HepG2 (cell line): ENCODE data around the gene PTTG1. TPM values are rescaled to one million over a fixed set of nuclear protein-coding genes. Genes with fewer than 3 reads are reported as not detected.

Source experiments
- ARID3A ChIP-seq: IDR thresholded peaks from 2 replicates; pipeline ENCODE4 v1.6.1; 2012; ENCODE audit warnings: low read depth, low read length, improper control_type of control experiment
- BRD4 ChIP-seq: sonication (generic); formaldehyde crosslinking; IDR thresholded peaks from 2 replicates; pipeline ENCODE4 v1.4.0; 2020; ENCODE audit warnings: missing genetic modification reagents
- CHD4 ChIP-seq: fragments of 200-600 bp; sonication (generic); IDR thresholded peaks from 2 replicates; pipeline ENCODE4 v1.7.0; 2017; ENCODE audit warnings: mild to moderate bottlenecking, low read length, borderline replicate concordance
- DBP ChIP-seq: sonication (generic); formaldehyde crosslinking; IDR thresholded peaks from 2 replicates; pipeline ENCODE4 v1.4.0; 2020; ENCODE audit warnings: missing genetic modification reagents; ENCODE audit errors: not compliant biosample characterization
- GRHL1 ChIP-seq: sonication (generic); formaldehyde crosslinking; conservative IDR thresholded peaks from 2 replicates; pipeline ENCODE4 v1.8.0; 2022; ENCODE audit warnings: missing genetic modification reagents
- NFRKB ChIP-seq: fragments of 450-650 bp; IDR thresholded peaks from 2 replicates; pipeline ENCODE4 v1.6.1; 2017
- NR0B2 ChIP-seq: sonication (generic); formaldehyde crosslinking; IDR thresholded peaks from 2 replicates; pipeline ENCODE4 v1.4.0; 2020; ENCODE audit warnings: mild to moderate bottlenecking, missing genetic modification reagents
- RCOR2 ChIP-seq: IDR thresholded peaks from 2 replicates; pipeline ENCODE4 v1.6.1; 2016; ENCODE audit warnings: missing biosample characterization, missing genetic modification reagents
- TFDP1 ChIP-seq: IDR thresholded peaks from 2 replicates; pipeline ENCODE4 v1.6.1; 2016; ENCODE audit warnings: missing compliant biosample characterization, missing genetic modification reagents, borderline replicate concordance
- ZBTB3 ChIP-seq: sonication (generic); formaldehyde crosslinking; IDR thresholded peaks from 2 replicates; pipeline ENCODE4 v1.4.0; 2020; ENCODE audit warnings: low read depth, mild to moderate bottlenecking, moderate library complexity, missing genetic modification reagents, borderline replicate concordance
- ZNF232 ChIP-seq: sonication (generic); formaldehyde crosslinking; IDR thresholded peaks from 2 replicates; pipeline ENCODE4 v1.4.0; 2020; ENCODE audit warnings: missing genetic modification reagents, borderline replicate concordance
- ZNF431 ChIP-seq: sonication (generic); formaldehyde crosslinking; IDR thresholded peaks from 2 replicates; pipeline ENCODE4 v1.9.0; 2022; ENCODE audit warnings: missing genetic modification reagents, low read depth, mild to moderate bottlenecking, borderline replicate concordance
- ZNF564 ChIP-seq: sonication (generic); formaldehyde crosslinking; IDR thresholded peaks from 2 replicates; pipeline ENCODE4 v1.8.1; 2023; ENCODE audit warnings: mild to moderate bottlenecking, missing genetic modification reagents
- ZNF710 ChIP-seq: sonication (generic); formaldehyde crosslinking; IDR thresholded peaks from 2 replicates; pipeline ENCODE4 v1.5.0; 2020; ENCODE audit warnings: mild to moderate bottlenecking, missing genetic modification reagents, borderline replicate concordance
- ZNF792 ChIP-seq: IDR thresholded peaks from 2 replicates; pipeline ENCODE4 v1.6.1; 2016
- polyA plus RNA-seq, 8 experiments: library from polyadenylated mRNA; depleted of rRNA in 3 of 8; stranded (reverse) in 7 of 8; unstranded in 1 of 8; fragments of >200 nt; fragmentation: Illumina TruSeq in 4 of 8; extraction: Trizol in 4 of 8; gene quantifications; 2 replicates each; pipeline versions ENCODE4 v1.2.1 to v1.2.3, GENCODE V29; 2011 to 2016; ENCODE audit warnings: low read depth in 4 of 8, missing spikeins in 1 of 8, mixed read lengths in 1 of 8; ENCODE audit not compliant: insufficient read depth in 1 of 8
- total RNA-seq, 5 experiments: library from RNA; depleted of rRNA; stranded (reverse); fragments of >200 nt; fragmentation: Illumina TruSeq; extraction: Trizol; gene quantifications; 2 replicates each; pipeline ENCODE4 v1.2.3, GENCODE V29; 2016; ENCODE audit warnings: low read depth in 1 of 5

The PTTG1 gene
- total and polyA plus RNA-seq, 2 of the 13 experiments (the other 11 are each of a cell fraction or from before 2014, with no cell fraction given), result 102 to 161 TPM

GRCh38 chr5:160467555-160468362 lies 46.1 kb downstream of the PTTG1 start (continued):
- TF ChIP-seq BRD4 (CRISPR knock-in tag) (peak; percentile 51; the same call in 1 of the 2 replicates), DBP (no peak), ZNF792 (peak; percentile 66; the same call in 1 of the 2 replicates), CHD4 (no peak), RCOR2 (CRISPR knock-in tag) (peak; percentile 49), NFRKB (no peak), GRHL1 (CRISPR knock-in tag) (no peak), ZNF564 (CRISPR knock-in tag) (no peak), ZBTB3 (CRISPR knock-in tag) (peak; percentile 71; the same call in 1 of the 2 replicates), ZNF710 (peak; percentile 71), ARID3A (peak; percentile 31; the same call in 1 of the 2 replicates), ZNF232 (CRISPR knock-in tag) (peak; percentile 79), NR0B2 (CRISPR knock-in tag) (peak; percentile 58; the same call in 1 of the 2 replicates), TFDP1 (CRISPR knock-in tag) (peak; percentile 78; the same call in 1 of the 2 replicates), ZNF431 (CRISPR knock-in tag) (no peak)
